Neural cell (in vitro differentiated cells): Measurements from ENCODE around the gene SLC12A8.

Experiments
- EP300 ChIP-seq: fragments of 450-650 bp; conservative IDR thresholded peaks from 2 replicates; pipeline ENCODE4 v1.6.1; 2014; ENCODE audit warnings: antibody characterized with exemption, mild to moderate bottlenecking, moderate library complexity; ENCODE audit not compliant: poor library complexity, severe bottlenecking
- EZH2 ChIP-seq: fragments of 200-600, 300-800 bp; shearing (Covaris generic), sonication (generic); IDR thresholded peaks from 2 replicates; pipeline ENCODE4 v1.6.1; 2014; ENCODE audit warnings: antibody characterized with exemption, low read length, borderline replicate concordance, mild to moderate bottlenecking; ENCODE audit not compliant: insufficient read depth, poor library complexity, severe bottlenecking
- MXI1 ChIP-seq: fragments of 450-650 bp; conservative IDR thresholded peaks from 2 replicates; pipeline ENCODE4 v1.6.1; 2014; ENCODE audit warnings: antibody characterized with exemption, mild to moderate bottlenecking; ENCODE audit not compliant: poor library complexity, severe bottlenecking
- POLR2AphosphoS5 ChIP-seq: IDR thresholded peaks from 2 replicates; pipeline ENCODE4 v1.6.1; 2012
- RAD21 ChIP-seq: fragments of 450-650 bp; conservative IDR thresholded peaks from 2 replicates; pipeline ENCODE4 v1.6.1; 2014; ENCODE audit warnings: antibody characterized with exemption, mild to moderate bottlenecking, moderate library complexity
- REST ChIP-seq: IDR thresholded peaks from 2 replicates; pipeline ENCODE4 v1.6.1; 2012; ENCODE audit warnings: borderline replicate concordance
- SMC3 ChIP-seq: fragments of 450-650 bp; conservative IDR thresholded peaks from 2 replicates; pipeline ENCODE4 v1.6.1; 2014; ENCODE audit warnings: antibody characterized with exemption, mild to moderate bottlenecking, moderate library complexity; ENCODE audit not compliant: poor library complexity
- TAF1 ChIP-seq: IDR thresholded peaks from 2 replicates; pipeline ENCODE4 v1.6.1; 2012; ENCODE audit warnings: low read depth
- TF ChIP-seq, protein P1 (sequence below): fragments of 450-650 bp; IDR thresholded peaks from 2 replicates; pipeline ENCODE4 v1.5.1; 2014; ENCODE audit warnings: antibody characterized with exemption, mild to moderate bottlenecking, moderate library complexity; ENCODE audit not compliant: poor library complexity, severe bottlenecking

DNA sequence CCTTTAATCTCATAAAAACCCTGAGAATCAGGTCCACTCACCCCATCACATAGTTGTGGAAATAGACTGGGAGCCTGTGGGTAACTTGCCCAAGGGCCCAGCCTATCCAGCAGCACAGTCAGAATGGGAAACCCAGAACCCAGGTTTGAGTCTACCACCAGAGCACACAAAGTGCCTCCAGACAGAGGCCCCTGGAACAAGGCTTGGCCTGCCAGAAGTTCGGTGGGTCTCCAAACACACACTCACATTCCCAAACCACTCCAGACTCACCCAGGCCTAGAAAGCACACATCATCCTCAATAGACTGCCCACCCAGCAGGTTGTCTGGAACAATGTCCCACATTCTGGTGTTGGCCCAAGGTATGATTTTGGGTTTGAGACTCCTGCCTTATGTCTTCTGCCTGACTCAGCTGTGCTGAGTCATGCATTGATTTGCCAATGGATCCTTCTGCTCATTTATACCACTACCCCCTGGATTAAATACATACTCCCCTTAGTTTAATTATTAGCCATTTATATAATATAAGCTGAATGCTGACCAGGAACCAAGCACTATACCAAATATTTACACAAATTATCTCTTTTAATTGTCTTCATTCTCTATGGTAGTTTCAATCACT lies 4.5 kb downstream of the SLC12A8 start:
- TF ChIP-seq, protein P1, sequence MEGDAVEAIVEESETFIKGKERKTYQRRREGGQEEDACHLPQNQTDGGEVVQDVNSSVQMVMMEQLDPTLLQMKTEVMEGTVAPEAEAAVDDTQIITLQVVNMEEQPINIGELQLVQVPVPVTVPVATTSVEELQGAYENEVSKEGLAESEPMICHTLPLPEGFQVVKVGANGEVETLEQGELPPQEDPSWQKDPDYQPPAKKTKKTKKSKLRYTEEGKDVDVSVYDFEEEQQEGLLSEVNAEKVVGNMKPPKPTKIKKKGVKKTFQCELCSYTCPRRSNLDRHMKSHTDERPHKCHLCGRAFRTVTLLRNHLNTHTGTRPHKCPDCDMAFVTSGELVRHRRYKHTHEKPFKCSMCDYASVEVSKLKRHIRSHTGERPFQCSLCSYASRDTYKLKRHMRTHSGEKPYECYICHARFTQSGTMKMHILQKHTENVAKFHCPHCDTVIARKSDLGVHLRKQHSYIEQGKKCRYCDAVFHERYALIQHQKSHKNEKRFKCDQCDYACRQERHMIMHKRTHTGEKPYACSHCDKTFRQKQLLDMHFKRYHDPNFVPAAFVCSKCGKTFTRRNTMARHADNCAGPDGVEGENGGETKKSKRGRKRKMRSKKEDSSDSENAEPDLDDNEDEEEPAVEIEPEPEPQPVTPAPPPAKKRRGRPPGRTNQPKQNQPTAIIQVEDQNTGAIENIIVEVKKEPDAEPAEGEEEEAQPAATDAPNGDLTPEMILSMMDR = no peak
- TF ChIP-seq EP300 = no peak
- no peak for TF ChIP-seq EZH2
- TF ChIP-seq RAD21 = no peak
- TF ChIP-seq TAF1 = no peak
- no peak for TF ChIP-seq SMC3
- TF ChIP-seq REST = no peak
- no peak for TF ChIP-seq POLR2AphosphoS5
- TF ChIP-seq MXI1 = no peak
